Measurements from ENCODE around the gene GPER1.

GRCh38 chr7:1127001-1127400 lies 39.1 kb downstream of the GPER1 start:
- TF ChIP-seq CTCF (IDR thresholded peaks at IDR 0.05) (no peak), EP300 (IDR thresholded peaks at IDR 0.05) (no peak)
